ENCODE results near the gene RYR3.

DNA sequence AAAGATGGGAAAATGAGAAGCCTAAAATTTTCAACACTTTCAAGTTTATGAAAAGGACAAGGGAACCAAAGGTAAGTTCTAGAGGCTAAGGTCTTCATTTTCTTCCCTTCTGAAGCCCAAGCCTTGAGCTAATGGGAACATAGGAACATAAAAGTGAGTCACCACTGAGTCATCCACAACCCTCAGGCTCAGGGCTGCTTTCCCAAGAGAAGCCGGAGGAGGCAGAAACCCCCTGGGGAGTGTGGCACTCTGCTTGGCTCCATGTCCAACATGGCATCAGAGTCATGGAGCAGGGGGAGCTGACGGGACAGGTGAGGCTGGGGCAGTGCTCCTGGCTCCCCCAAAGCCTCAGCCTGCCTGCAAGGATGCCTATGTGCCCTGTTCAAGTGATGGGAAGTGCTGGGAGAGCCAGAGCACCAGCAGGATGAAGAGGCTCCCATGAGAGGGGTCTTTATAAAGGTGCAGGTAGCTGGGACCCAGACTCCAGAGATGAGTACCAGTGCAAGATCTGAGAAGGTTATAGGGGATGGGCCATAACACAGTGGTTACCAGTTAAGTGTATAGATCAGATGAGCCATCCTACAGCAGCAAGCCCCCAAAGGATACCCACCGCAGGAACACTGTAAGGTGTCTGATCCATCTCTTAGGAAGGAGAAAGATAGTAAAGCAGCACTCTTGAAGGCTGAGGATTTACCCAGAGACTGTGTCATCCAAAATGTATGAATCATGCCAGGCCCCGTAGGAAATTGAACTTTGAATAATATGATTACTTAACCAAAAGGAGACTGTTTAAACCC, 31.8 kb upstream of the RYR3 start:
- TF ChIP-seq, protein P1, sequence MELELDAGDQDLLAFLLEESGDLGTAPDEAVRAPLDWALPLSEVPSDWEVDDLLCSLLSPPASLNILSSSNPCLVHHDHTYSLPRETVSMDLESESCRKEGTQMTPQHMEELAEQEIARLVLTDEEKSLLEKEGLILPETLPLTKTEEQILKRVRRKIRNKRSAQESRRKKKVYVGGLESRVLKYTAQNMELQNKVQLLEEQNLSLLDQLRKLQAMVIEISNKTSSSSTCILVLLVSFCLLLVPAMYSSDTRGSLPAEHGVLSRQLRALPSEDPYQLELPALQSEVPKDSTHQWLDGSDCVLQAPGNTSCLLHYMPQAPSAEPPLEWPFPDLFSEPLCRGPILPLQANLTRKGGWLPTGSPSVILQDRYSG (CRISPR knock-in tag; IDR thresholded peaks at IDR 0.05) = no peak
- TF ChIP-seq ZNF121 (CRISPR knock-in tag; IDR thresholded peaks at IDR 0.05) = no peak
- TF ChIP-seq POLR2A (IDR thresholded peaks at IDR 0.05; ENCODE audit: insufficient read depth in 1 of 2, low read depth in 2 of 2, low read length in 2 of 2) = no peak
- no peak for TF ChIP-seq AGO1 (IDR thresholded peaks at IDR 0.05; ENCODE audit: low read depth, low read length, poor library complexity, severe bottlenecking)
- TF ChIP-seq, protein P2, sequence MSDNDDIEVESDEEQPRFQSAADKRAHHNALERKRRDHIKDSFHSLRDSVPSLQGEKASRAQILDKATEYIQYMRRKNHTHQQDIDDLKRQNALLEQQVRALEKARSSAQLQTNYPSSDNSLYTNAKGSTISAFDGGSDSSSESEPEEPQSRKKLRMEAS (IDR thresholded peaks at IDR 0.05) = no peak
- TF ChIP-seq RFX5 (IDR thresholded peaks at IDR 0.05; ENCODE audit: low read depth, low read length) = no peak
- TF ChIP-seq MXI1 (IDR thresholded peaks at IDR 0.05; ENCODE audit: borderline replicate concordance, low read depth, low read length) = no peak
- TF ChIP-seq GTF2F1 (IDR thresholded peaks at IDR 0.05; ENCODE audit: low read length) = no peak
- no peak for TF ChIP-seq CREB1 (IDR thresholded peaks at IDR 0.05)
- no peak for TF ChIP-seq CREB1 (CRISPR knock-in tag; IDR thresholded peaks at IDR 0.05)
- TF ChIP-seq, protein P3, sequence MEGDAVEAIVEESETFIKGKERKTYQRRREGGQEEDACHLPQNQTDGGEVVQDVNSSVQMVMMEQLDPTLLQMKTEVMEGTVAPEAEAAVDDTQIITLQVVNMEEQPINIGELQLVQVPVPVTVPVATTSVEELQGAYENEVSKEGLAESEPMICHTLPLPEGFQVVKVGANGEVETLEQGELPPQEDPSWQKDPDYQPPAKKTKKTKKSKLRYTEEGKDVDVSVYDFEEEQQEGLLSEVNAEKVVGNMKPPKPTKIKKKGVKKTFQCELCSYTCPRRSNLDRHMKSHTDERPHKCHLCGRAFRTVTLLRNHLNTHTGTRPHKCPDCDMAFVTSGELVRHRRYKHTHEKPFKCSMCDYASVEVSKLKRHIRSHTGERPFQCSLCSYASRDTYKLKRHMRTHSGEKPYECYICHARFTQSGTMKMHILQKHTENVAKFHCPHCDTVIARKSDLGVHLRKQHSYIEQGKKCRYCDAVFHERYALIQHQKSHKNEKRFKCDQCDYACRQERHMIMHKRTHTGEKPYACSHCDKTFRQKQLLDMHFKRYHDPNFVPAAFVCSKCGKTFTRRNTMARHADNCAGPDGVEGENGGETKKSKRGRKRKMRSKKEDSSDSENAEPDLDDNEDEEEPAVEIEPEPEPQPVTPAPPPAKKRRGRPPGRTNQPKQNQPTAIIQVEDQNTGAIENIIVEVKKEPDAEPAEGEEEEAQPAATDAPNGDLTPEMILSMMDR (CRISPR knock-in tag; IDR thresholded peaks at IDR 0.05) = no peak

All from HepG2 (cell line).